SU-DHL-6 (cell line): ENCODE data around the gene NXT1.

Experiments
- H2AFZ ChIP-seq: fragments of 200-600 bp; sonication (generic); 2 replicates; pipeline ENCODE4 v1.6.1; 2014; ENCODE audit warnings: low read depth, mild to moderate bottlenecking, moderate library complexity, mixed read lengths, antibody characterized with exemption, low read length; ENCODE audit not compliant: severe bottlenecking
- H3F3A ChIP-seq: fragments of 200-600 bp; shearing (Covaris generic); 2 replicates; pipeline ENCODE4 v1.6.0; 2016; ENCODE audit warnings: antibody characterized with exemption, mild to moderate bottlenecking; ENCODE audit not compliant: insufficient read depth
- H3K27ac ChIP-seq: fragments of 200-600 bp; sonication (generic); 2 replicates; pipeline ENCODE4 v1.5.1; 2016; ENCODE audit warnings: low read depth, mild to moderate bottlenecking, low read length, moderate library complexity, mixed read lengths
- H3K27me3 ChIP-seq: fragments of 200-600 bp; sonication (generic), shearing (Covaris generic); 2 replicates; pipeline ENCODE4 v1.6.0; 2014; ENCODE audit warnings: mild to moderate bottlenecking, low read length
- H3K36me3 ChIP-seq: fragments of 200-600 bp; sonication (generic); 2 replicates; pipeline ENCODE4 v1.6.1; 2014; ENCODE audit warnings: mild to moderate bottlenecking, low read length, mixed read lengths
- H3K4me2 ChIP-seq: fragments of 300-600, 200-600 bp; shearing (Covaris generic), sonication (generic); 2 replicates; pipeline ENCODE4 v1.6.0; 2014; ENCODE audit warnings: low read length, low read depth, mild to moderate bottlenecking; ENCODE audit not compliant: poor library complexity, severe bottlenecking
- H3K4me3 ChIP-seq: fragments of 200-600 bp; sonication (generic); 2 replicates; pipeline ENCODE4 v1.5.1; 2014; ENCODE audit warnings: antibody characterized with exemption, low read length, mild to moderate bottlenecking, mixed read lengths; ENCODE audit not compliant: insufficient read depth, poor library complexity, severe bottlenecking
- H3K79me2 ChIP-seq: fragments of 200-600 bp; sonication (generic); 2 replicates; pipeline ENCODE4 v1.6.1; 2014; ENCODE audit warnings: mild to moderate bottlenecking, low read length, moderate library complexity; ENCODE audit not compliant: insufficient read depth
- H3K9ac ChIP-seq: fragments of 200-600 bp; sonication (generic); 2 replicates; pipeline ENCODE4 v1.7.0; 2014; ENCODE audit warnings: mild to moderate bottlenecking, low read length
- H3K9me2 ChIP-seq: fragments of 200-600 bp; sonication (generic); replicated peaks from 2 replicates; pipeline ENCODE4 v1.6.1; 2014; ENCODE audit warnings: low read length; ENCODE audit not compliant: insufficient read depth
- H3K9me3 ChIP-seq: fragments of 200-600 bp; sonication (generic); 2 replicates; pipeline ENCODE4 v1.6.1; 2014; ENCODE audit warnings: low read length, mixed read lengths; ENCODE audit not compliant: insufficient read depth
- H4K20me1 ChIP-seq: fragments of 200-600 bp; sonication (generic); 2 replicates; pipeline ENCODE4 v1.6.1; 2014; ENCODE audit warnings: low read depth, mild to moderate bottlenecking, antibody characterized with exemption, low read length, moderate library complexity, mixed read lengths
- EZH2phosphoT487 ChIP-seq: fragments of 200-600 bp; sonication (generic), shearing (Covaris generic); conservative IDR thresholded peaks from 2 replicates; pipeline ENCODE4 v1.6.1; 2018; ENCODE audit warnings: mild to moderate bottlenecking, antibody characterized with exemption, low read length, moderate library complexity, mixed read lengths
- TF ChIP-seq, protein P1 (sequence below): fragments of 200-600 bp; sonication (generic); IDR thresholded peaks from one replicate; pipeline ENCODE4 v1.5.1; 2017; ENCODE audit warnings: antibody characterized with exemption, mild to moderate bottlenecking, low read length, moderate library complexity; ENCODE audit not compliant: insufficient read depth, poor library complexity, severe bottlenecking

Gene NXT1

GRCh38 chr20:23349338-23350195, 1.0 kb upstream of the NXT1 start:
- no peaks in the 10 kb centered on the region for H3K9me2 ChIP-seq
- H3K9ac ChIP-seq, result peak overlapping the region; percentile 98
- peak overlapping the region; percentile 88 for H3K4me2 ChIP-seq
- H3K9me3 ChIP-seq, result no peaks in the 10 kb centered on the region
- H2AFZ ChIP-seq, result peak overlapping the region; percentile 91
- no peak for TF ChIP-seq EZH2phosphoT487
- TF ChIP-seq, protein P1, sequence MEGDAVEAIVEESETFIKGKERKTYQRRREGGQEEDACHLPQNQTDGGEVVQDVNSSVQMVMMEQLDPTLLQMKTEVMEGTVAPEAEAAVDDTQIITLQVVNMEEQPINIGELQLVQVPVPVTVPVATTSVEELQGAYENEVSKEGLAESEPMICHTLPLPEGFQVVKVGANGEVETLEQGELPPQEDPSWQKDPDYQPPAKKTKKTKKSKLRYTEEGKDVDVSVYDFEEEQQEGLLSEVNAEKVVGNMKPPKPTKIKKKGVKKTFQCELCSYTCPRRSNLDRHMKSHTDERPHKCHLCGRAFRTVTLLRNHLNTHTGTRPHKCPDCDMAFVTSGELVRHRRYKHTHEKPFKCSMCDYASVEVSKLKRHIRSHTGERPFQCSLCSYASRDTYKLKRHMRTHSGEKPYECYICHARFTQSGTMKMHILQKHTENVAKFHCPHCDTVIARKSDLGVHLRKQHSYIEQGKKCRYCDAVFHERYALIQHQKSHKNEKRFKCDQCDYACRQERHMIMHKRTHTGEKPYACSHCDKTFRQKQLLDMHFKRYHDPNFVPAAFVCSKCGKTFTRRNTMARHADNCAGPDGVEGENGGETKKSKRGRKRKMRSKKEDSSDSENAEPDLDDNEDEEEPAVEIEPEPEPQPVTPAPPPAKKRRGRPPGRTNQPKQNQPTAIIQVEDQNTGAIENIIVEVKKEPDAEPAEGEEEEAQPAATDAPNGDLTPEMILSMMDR, result peak; percentile 38
- peaks cover 17% of the 10 kb centered on the region; the same call in 1 of the 2 replicates for H4K20me1 ChIP-seq
- H3F3A ChIP-seq, result 0 out of 2 replicates have a peak, but pooled peaks cover 3% of the 10 kb centered on the region
- H3K4me3 ChIP-seq, result peak overlapping the region; percentile 69
- peaks cover 34% of the 10 kb centered on the region for H3K79me2 ChIP-seq
- no peaks in the 10 kb centered on the region for H3K36me3 ChIP-seq
- H3K27ac ChIP-seq, result peak overlapping the region; percentile 91
- no peaks in the 10 kb centered on the region for H3K27me3 ChIP-seq

DNA sequence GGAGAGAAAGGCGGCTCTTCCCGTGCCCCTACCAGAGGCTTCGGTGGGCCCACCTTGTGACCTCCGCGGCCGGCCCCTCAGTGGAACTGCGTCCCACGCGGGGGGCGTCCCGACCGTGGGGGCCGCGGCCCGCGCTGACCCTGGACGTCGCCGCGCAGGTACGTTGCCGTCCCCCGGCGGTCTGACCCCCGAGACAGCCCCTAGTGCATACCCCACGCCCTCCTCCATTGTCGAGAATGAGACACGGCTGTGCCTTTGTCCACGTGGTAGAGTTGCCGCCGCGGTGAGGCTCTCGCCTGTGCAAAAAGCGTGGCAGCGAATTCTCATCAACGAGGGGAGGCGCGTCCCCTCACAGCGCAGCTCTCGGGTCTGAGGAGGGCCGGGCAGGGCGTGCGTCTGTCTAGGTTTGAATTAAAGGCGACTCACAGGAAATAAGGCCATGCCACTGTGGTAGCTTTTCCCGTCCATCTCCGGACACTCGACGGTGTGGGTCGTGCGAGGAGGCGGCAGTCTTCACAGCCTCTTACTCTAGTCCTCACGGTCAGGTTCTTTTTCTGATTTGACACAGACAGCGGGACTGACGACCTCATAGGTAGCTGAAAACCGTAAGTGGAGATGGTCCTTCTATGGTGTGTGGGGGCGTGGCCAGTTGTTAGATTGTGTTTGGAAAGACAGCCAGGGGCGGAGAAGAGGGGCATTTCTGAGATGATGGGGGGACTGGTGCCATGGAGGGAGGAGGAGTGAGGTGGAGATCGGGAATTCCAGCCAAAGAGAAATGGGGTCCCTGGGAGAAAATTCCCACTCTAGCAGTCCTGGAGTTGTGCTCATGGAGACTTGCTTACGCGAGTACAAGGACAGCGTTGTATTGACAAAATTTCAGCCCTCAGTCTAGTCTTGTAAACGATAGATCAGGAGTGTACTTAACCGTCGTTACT, 580 bp downstream of the NXT1 start:
- H3F3A ChIP-seq, result peaks cover 15% of the 10 kb centered on the region; the same call in 1 of the 2 replicates
- peak overlapping the region; percentile 83 for H3K4me3 ChIP-seq
- TF ChIP-seq, protein P1, result no peak
- no peak for TF ChIP-seq EZH2phosphoT487
- no peaks in the 10 kb centered on the region for H3K9me2 ChIP-seq
- H3K4me2 ChIP-seq, result peak overlapping the region; percentile 88
- H3K9me3 ChIP-seq, result no peaks in the 10 kb centered on the region
- no peaks in the 10 kb centered on the region for H3K36me3 ChIP-seq
- H3K27me3 ChIP-seq, result no peaks in the 10 kb centered on the region
- H3K79me2 ChIP-seq, result peaks cover 34% of the 10 kb centered on the region
- peak overlapping the region; percentile 91 for H3K27ac ChIP-seq
- peak overlapping the region; percentile 27 for H2AFZ ChIP-seq
- peak overlapping the region; percentile 98 for H3K9ac ChIP-seq
- H4K20me1 ChIP-seq, result peaks cover 17% of the 10 kb centered on the region; the same call in 1 of the 2 replicates

DNA sequence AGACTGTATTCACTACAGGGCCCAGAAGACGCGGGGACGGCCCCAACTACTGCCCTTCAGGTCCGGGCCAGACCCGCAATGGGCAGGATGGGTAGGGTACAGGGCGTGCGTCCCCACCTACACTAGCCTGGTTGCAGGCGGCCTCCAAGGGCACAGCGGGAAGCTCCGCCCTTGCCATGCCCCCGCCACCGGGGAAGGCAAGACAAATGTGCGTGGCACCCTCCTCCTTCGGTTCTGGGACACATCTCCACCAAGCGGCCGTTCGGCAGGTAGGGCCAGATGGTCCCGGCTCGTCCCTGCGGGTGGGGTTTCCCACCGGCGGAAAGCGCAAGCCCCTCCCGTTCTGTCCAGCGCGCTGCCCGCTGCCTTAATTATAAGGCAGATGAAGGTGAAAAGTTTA, 5.6 kb downstream of the NXT1 start:
- Histone ChIP-seq H3K79me2 (peaks cover 29% of the 10 kb centered on the region), H3K9me2 (no peaks in the 10 kb centered on the region), H3K4me3 (no peak overlapping the region), H3K27me3 (no peaks in the 10 kb centered on the region), H2AFZ (no peak overlapping the region), H3F3A (peaks cover 30% of the 10 kb centered on the region), H3K4me2 (no peak overlapping the region), H3K9me3 (no peaks in the 10 kb centered on the region), H3K36me3 (no peaks in the 10 kb centered on the region), H4K20me1 (peaks cover 17% of the 10 kb centered on the region; the same call in 1 of the 2 replicates), H3K9ac (no peak overlapping the region), H3K27ac (no peak overlapping the region)
- TF ChIP-seq, protein P1, result no peak
- TF ChIP-seq EZH2phosphoT487, result no peak
